ENCODE data around the gene TUBA8. TPM values are rescaled to one million over a fixed set of nuclear protein-coding genes. Genes with fewer than 3 reads are reported as not detected.
A peak's percentile ranks its signal among the peaks of the same experiment; 100 is the strongest.
"Not testable (repeated sequence)": the region's sequence is repeated elsewhere in the genome, so short reads cannot be mapped to it uniquely, and the experiment has no call there.

TUBA8 gene
- total and polyA plus RNA-seq, 3 experiments from 2014 or later, result 1.2 to 1.6 TPM; not detected in 1

- Histone ChIP-seq H3K9me3 (ENCODE audit: low read length) (no peaks in the 10 kb centered on the region), H3K27ac (ENCODE audit: low read depth, low read length) (no peak overlapping the region), H3K36me3 (ENCODE audit: insufficient read depth, low read length) (no peaks in the 10 kb centered on the region), H3K4me1 (ENCODE audit: insufficient read depth, low read length) (no peaks in the 10 kb centered on the region), H3K4me3 (ENCODE audit: low read length) (no peak overlapping the region), H3K27me3 (ENCODE audit: insufficient read depth, low read length, poor library complexity, severe bottlenecking) (no peaks in the 10 kb centered on the region)
- H3K4me3 Mint-ChIP-seq, result no peak overlapping the region
- no peaks in the 10 kb centered on the region for H3K4me1 Mint-ChIP-seq
- H3K27ac Mint-ChIP-seq, result no peak overlapping the region
- no peak for DNase-seq
- ChIA-PET CTCF (interaction anchor here (0.8 kb wide), 1 partner anchor 30 kb away, joined by 3 read pairs; no protein-coding TSS in a partner anchor), POLR2A (no interaction called here)
- H3K36me3 Mint-ChIP-seq, result peaks cover 0 to 29% (median 13%) of the 10 kb centered on the region in 3 donors
- no peaks in the 10 kb centered on the region for H3K27me3 Mint-ChIP-seq
- H3K9me3 Mint-ChIP-seq, result no peaks in the 10 kb centered on the region
These were observed 16.0 kb downstream of the TUBA8 start for GRCh38 chr22:18126606-18127005.

- Histone ChIP-seq H3K36me3 (ENCODE audit: insufficient read depth, low read length) (no peaks in the 10 kb centered on the region), H3K9me3 (ENCODE audit: low read length) (no peaks in the 10 kb centered on the region), H3K4me3 (ENCODE audit: low read length) (no peak overlapping the region), H3K27ac (ENCODE audit: low read depth, low read length) (no peak overlapping the region), H3K4me1 (ENCODE audit: insufficient read depth, low read length) (no peaks in the 10 kb centered on the region), H3K27me3 (ENCODE audit: insufficient read depth, low read length, poor library complexity, severe bottlenecking) (no peaks in the 10 kb centered on the region)
- Mint-ChIP-seq H3K36me3 (peaks cover 0 to 34% (median 9%) of the 10 kb centered on the region in 3 donors), H3K27me3 (no peaks in the 10 kb centered on the region), H3K4me3 (no peak overlapping the region), H3K9me3 (no peaks in the 10 kb centered on the region), H3K4me1 (no peaks in the 10 kb centered on the region), H3K27ac (no peak overlapping the region)
- DNase-seq, result no peak
- POLR2A ChIA-PET, result no interaction called here
- CTCF ChIA-PET, result no interaction called here
These were observed 19.4 kb downstream of the TUBA8 start for GRCh38 chr22:18130018-18130417.

GRCh38 chr22:18130699-18131429, 20.3 kb downstream of the TUBA8 start:
- Histone ChIP-seq H3K4me3 (ENCODE audit: low read length) (no peak overlapping the region), H3K36me3 (ENCODE audit: insufficient read depth, low read length) (no peaks in the 10 kb centered on the region), H3K9me3 (ENCODE audit: low read length) (no peaks in the 10 kb centered on the region), H3K27ac (ENCODE audit: low read depth, low read length) (no peak overlapping the region), H3K27me3 (ENCODE audit: insufficient read depth, low read length, poor library complexity, severe bottlenecking) (no peaks in the 10 kb centered on the region), H3K4me1 (ENCODE audit: insufficient read depth, low read length) (no peaks in the 10 kb centered on the region)
- POLR2A ChIA-PET, result no interaction called here
- CTCF ChIA-PET, result no interaction called here
- no peak overlapping the region for H3K27ac Mint-ChIP-seq
- no peak overlapping the region for H3K4me3 Mint-ChIP-seq
- no peaks in the 10 kb centered on the region for H3K4me1 Mint-ChIP-seq
- DNase-seq, result no peak
- no peaks in the 10 kb centered on the region for H3K9me3 Mint-ChIP-seq
- H3K27me3 Mint-ChIP-seq, result no peaks in the 10 kb centered on the region
- peaks cover 0 to 35% (median 9%) of the 10 kb centered on the region in 3 donors for H3K36me3 Mint-ChIP-seq

GRCh38 chr22:18133452-18133851, 22.8 kb downstream of the TUBA8 start:
- H3K27me3 ChIP-seq (ENCODE audit: insufficient read depth, low read length, poor library complexity, severe bottlenecking), result no peaks in the 10 kb centered on the region
- no peak for DNase-seq
- ChIA-PET CTCF (no interaction called here), POLR2A (no interaction called here)
- Mint-ChIP-seq H3K4me1 (no peaks in the 10 kb centered on the region), H3K9me3 (no peaks in the 10 kb centered on the region), H3K4me3 (no peak overlapping the region), H3K36me3 (peaks cover 0 to 26% (median 0%) of the 10 kb centered on the region in 3 donors), H3K27me3 (no peaks in the 10 kb centered on the region), H3K27ac (peak overlapping the region in 2 of 8 donors; percentile 29 to 49)
- no peak overlapping the region for H3K4me3 ChIP-seq (ENCODE audit: low read length)
- H3K9me3 ChIP-seq (ENCODE audit: low read length), result no peaks in the 10 kb centered on the region
- no peak overlapping the region for H3K27ac ChIP-seq (ENCODE audit: low read depth, low read length)
- no peaks in the 10 kb centered on the region for H3K4me1 ChIP-seq (ENCODE audit: insufficient read depth, low read length)
- no peaks in the 10 kb centered on the region for H3K36me3 ChIP-seq (ENCODE audit: insufficient read depth, low read length)

- no peaks in the 10 kb centered on the region for H3K4me1 Mint-ChIP-seq
- no peaks in the 10 kb centered on the region for H3K4me1 ChIP-seq (ENCODE audit: insufficient read depth, low read length)
- H3K4me3 Mint-ChIP-seq, result no peak overlapping the region
- H3K36me3 ChIP-seq (ENCODE audit: insufficient read depth, low read length), result no peaks in the 10 kb centered on the region
- H3K9me3 ChIP-seq (ENCODE audit: low read length), result no peaks in the 10 kb centered on the region
- H3K27me3 Mint-ChIP-seq, result no peaks in the 10 kb centered on the region
- ChIA-PET POLR2A (no interaction called here), CTCF (no interaction called here)
- H3K27ac ChIP-seq (ENCODE audit: low read depth, low read length), result no peak overlapping the region
- no peak for DNase-seq
- no peak overlapping the region for H3K27ac Mint-ChIP-seq
- no peaks in the 10 kb centered on the region for H3K27me3 ChIP-seq (ENCODE audit: insufficient read depth, low read length, poor library complexity, severe bottlenecking)
- H3K9me3 Mint-ChIP-seq, result no peaks in the 10 kb centered on the region
- H3K4me3 ChIP-seq (ENCODE audit: low read length), result no peak overlapping the region
- peaks cover 0 to 16% (median 4%) of the 10 kb centered on the region in 3 donors for H3K36me3 Mint-ChIP-seq
These were observed 26.1 kb downstream of the TUBA8 start for GRCh38 chr22:18136563-18137320.

GRCh38 chr22:18141004-18141403, 30.4 kb downstream of the TUBA8 start:
- H3K36me3 Mint-ChIP-seq; H3K27ac Mint-ChIP-seq; POLR2A ChIA-PET; H3K4me3 Mint-ChIP-seq; H3K9me3 ChIP-seq (ENCODE audit: low read length); H3K27me3 ChIP-seq (ENCODE audit: insufficient read depth, low read length, poor library complexity, severe bottlenecking); H3K27me3 Mint-ChIP-seq; H3K4me3 ChIP-seq (ENCODE audit: low read length); H3K4me1 Mint-ChIP-seq; CTCF ChIA-PET; H3K27ac ChIP-seq (ENCODE audit: low read depth, low read length); H3K9me3 Mint-ChIP-seq; H3K36me3 ChIP-seq (ENCODE audit: insufficient read depth, low read length); H3K4me1 ChIP-seq (ENCODE audit: insufficient read depth, low read length); DNase-seq: not testable (repeated sequence)

- no peak overlapping the region for H3K4me3 ChIP-seq (ENCODE audit: low read length)
- CTCF ChIA-PET, result no interaction called here
- Mint-ChIP-seq H3K36me3 (peaks cover 0 to 5% (median 4%) of the 10 kb centered on the region in 3 donors), H3K4me1 (peaks cover 8 to 12% (median 9%) of the 10 kb centered on the region in 3 donors), H3K27ac (no peak overlapping the region), H3K9me3 (no peaks in the 10 kb centered on the region), H3K27me3 (no peaks in the 10 kb centered on the region), H3K4me3 (no peak overlapping the region)
- DNase-seq, result no peak
- H3K36me3 ChIP-seq (ENCODE audit: insufficient read depth, low read length), result no peaks in the 10 kb centered on the region
- peaks cover 6% of the 10 kb centered on the region for H3K4me1 ChIP-seq (ENCODE audit: insufficient read depth, low read length)
- POLR2A ChIA-PET, result interaction anchor here (0.5 kb wide), 1 partner anchor 306 kb away, joined by 5 read pairs; no protein-coding TSS in a partner anchor
- no peak overlapping the region for H3K27ac ChIP-seq (ENCODE audit: low read depth, low read length)
- H3K9me3 ChIP-seq (ENCODE audit: low read length), result no peaks in the 10 kb centered on the region
- no peaks in the 10 kb centered on the region for H3K27me3 ChIP-seq (ENCODE audit: insufficient read depth, low read length, poor library complexity, severe bottlenecking)
These were observed 33.5 kb downstream of the TUBA8 start for GRCh38 chr22:18144105-18144504.

- POLR2A ChIA-PET, result no interaction called here
- H3K36me3 Mint-ChIP-seq, result peaks cover 0 to 10% (median 4%) of the 10 kb centered on the region in 3 donors
These were observed 35.2 kb downstream of the TUBA8 start for GRCh38 chr22:18145676-18146388.

More at GRCh38 chr22:18145676-18146388, 35.2 kb downstream of the TUBA8 start:
- Histone ChIP-seq H3K27me3 (ENCODE audit: insufficient read depth, low read length, poor library complexity, severe bottlenecking) (no peaks in the 10 kb centered on the region), H3K4me3 (ENCODE audit: low read length) (no peak overlapping the region), H3K36me3 (ENCODE audit: insufficient read depth, low read length) (no peaks in the 10 kb centered on the region), H3K27ac (ENCODE audit: low read depth, low read length) (no peak overlapping the region), H3K4me1 (ENCODE audit: insufficient read depth, low read length) (peaks cover 14% of the 10 kb centered on the region), H3K9me3 (ENCODE audit: low read length) (no peaks in the 10 kb centered on the region)
- peak overlapping the region in 3 of 8 donors; percentile 44 to 72 (median 68) for H3K27ac Mint-ChIP-seq
- no peaks in the 10 kb centered on the region for H3K9me3 Mint-ChIP-seq
- H3K4me1 Mint-ChIP-seq, result peaks cover 21 to 22% (median 22%) of the 10 kb centered on the region in 3 donors
- DNase-seq, result no peak
- H3K27me3 Mint-ChIP-seq, result no peaks in the 10 kb centered on the region
- CTCF ChIA-PET, result interaction anchor here (1.7 kb wide), 1 partner anchor 69 kb away, joined by 3 read pairs; no protein-coding TSS in a partner anchor
- peak overlapping the region in 1 of 7 donors; percentile 14 for H3K4me3 Mint-ChIP-seq
